Hepatic stellate cell (primary cell): ENCODE measurements around the gene TMPRSS4.

Source experiments
- DNase-seq: peaks from one replicate; pipeline ENCODE4 v3.0.0; 2011; ENCODE audit warnings: low spot score

Gene TMPRSS4

DNA sequence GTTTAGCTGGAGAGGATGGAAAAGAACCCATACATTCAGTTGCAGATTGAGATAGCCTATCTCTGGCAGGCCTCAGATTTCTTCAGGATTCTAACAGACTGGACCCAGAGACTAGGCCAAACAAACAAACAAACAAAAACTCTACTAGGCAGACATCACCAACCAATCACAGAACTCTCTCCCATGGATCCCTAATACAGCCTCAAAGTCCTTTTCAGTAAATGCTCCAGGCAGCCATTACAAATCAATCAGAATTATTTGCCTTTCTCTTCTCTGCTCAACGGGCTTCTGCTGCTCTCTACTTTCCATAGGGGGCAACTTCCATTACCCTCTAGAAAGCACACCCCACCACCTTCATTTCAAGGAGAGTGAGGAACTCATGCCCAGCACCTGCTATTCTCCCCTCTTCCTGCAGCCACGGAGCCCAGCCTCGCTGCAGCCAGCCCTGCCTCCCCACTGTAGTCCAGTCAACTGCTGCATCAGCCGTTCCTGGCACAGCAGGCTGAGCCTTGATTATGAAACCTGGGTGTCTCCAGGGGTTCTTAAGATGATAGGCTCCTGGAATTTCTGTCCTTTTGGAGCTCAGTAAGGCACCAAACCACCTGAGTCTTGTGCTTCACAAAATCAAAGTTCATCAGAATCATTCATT lies 28.9 kb downstream of the TMPRSS4 start:
- no peak for DNase-seq

DNA sequence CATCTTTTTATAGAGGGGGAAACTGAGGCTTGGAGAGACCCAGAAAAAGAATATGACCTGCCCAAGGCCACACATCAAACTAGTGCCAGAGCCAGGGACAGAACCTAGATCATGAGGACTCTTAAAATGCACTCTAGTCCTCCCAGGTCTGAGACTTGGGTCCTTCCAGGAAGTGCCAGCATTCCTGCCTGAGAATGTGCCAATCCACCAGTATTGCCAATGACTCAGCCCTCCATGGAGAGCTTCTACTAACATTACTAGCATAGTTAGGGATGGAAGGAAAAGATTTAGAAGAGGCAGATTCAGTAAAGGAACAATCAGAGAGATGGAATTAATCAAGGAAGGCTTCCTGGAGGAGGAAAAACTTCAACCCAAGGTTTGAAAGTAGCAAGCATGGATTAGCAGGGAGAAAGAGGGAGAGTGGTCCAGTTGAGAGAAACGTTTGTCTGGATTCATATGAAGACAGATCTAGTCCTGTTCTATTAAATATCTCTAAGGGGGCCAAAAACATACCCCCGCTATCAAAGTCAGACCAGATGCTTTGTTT lies 30.0 kb downstream of the TMPRSS4 start:
- DNase-seq = no peak

DNA sequence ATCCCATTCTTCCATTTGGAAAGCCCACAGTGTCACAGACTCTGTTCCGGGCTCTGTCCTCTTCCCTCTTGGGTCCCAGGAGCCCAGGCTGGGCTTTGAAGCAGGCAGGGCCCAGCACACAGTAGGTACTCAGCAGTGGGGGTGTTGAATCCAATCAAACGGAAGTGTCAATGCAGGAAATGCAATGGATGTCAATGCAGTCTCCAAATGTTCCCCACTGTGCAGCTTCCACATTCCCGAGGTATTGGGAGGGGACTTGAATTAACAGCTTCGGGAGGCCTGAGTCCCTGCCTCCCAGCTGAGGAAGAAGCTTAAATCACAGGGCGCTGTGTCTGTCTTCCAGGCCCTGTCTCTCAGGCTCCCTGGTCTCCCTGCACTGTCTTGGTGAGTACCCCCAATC lies 31.6 kb downstream of the TMPRSS4 start:
- DNase-seq = no peak

DNA sequence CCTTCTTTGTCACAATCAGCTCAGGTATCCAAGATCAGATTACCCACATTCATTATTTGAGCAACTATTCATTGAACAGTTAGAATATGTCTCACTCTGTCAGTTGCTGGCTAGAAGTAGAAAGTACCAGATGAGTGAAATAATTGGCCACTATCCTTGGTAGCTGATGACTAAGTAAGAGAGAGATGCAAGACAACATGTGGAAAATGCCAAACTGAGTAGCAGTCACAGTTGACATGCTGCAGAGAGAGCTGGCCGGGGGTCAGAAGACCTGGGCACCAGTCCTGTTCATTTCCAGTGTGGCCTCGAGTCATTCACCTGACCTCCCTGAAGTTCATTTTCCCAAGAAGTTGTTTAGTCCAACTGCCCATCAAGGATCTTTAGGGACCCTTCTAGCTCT lies 32.4 kb downstream of the TMPRSS4 start:
- no peak for DNase-seq

DNA sequence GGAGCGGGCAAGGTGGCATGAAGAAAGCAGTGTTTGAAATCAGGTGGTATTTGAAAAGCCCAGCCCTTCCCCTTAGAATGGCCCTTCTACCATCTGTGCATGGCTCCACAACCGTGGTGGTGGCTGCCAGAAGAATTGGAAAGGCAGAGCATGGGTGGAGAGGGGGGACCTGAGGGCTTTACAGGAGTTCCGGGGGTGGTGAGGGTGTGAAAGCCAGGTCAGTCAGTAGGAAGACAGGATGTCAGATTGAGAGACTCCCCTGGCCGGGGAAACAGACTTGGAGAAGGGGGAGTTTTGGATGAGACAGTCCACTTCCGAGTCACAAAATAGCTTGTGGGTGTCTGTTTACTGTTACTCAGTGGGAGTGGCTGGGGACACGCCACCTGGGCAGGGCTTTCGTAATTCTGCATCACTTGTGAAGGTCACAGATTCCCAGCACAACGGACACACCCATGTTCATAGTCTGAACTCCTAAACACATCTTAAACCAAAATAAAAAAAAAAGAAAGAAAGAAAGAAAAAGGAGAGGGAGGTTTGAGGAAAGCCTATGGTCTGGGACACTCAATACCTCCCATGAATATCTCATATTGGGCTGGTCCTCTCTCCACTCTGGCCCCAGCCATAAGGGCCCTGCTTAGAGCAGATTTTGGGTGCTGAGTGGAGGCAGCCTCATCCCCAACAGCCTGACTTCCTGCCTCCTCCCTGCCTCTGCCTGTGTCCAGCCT lies 34.3 kb downstream of the TMPRSS4 start:
- DNase-seq = no peak

DNA sequence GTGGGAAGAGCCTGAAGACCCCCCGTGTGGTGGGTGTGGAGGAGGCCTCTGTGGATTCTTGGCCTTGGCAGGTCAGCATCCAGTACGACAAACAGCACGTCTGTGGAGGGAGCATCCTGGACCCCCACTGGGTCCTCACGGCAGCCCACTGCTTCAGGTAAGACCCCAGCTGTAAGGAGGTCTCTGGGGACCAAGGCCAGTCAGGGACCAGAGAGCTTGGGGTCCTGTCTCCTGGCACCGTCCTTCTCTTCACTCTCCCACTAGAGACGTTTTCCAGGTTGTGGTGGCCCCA lies 34.8 kb downstream of the TMPRSS4 start:
- no peak for DNase-seq

DNA sequence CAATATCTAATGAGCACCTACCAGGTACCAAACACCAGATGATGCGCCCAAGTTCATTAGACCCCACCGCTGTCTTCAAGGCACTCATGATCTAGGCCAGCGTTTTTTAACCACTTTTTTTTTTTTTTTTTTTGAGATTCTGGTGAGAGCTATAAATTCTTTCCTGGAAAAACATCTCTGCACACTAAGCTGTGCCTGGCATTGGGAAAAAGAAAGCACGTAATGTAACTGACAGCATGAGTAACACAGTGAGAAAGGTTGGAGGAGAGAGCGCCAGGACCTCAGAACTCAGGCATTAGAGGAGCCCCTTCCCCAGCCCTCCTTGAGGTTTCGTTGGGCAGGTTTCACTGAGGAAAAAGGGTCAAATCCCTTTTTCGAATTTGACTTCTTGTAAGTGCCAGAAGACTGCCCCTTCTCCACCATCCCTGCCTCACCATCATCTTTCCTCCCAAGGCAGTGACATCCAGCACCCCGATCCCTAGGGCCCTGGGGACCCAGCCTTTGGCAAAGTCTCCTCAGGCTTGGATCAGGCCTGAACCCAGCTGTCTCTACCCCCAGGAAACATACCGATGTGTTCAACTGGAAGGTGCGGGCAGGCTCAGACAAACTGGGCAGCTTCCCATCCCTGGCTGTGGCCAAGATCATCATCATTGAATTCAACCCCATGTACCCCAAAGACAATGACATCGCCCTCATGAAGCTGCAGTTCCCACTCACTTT lies 36.0 kb downstream of the TMPRSS4 start:
- no peak for DNase-seq

DNA sequence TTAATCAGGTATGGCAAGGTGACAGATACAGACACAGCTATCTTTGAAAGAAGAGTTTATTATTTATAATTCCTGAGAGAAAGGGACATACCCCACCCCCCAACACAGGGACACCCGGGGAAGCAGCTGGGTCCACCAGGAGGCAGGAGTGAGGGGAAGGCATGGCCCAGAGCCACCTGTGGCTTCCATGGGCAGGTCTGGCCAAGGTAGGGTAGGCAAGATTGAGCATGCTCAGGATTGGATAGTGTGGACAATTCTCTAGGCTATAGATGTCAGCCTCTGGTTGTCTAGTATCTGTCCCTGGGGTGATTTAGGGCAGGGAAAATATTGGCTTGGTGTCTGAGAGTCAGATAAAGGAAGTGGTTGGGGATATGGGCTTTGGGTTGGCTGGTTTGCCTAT lies 37.4 kb downstream of the TMPRSS4 start:
- DNase-seq = no peak

DNA sequence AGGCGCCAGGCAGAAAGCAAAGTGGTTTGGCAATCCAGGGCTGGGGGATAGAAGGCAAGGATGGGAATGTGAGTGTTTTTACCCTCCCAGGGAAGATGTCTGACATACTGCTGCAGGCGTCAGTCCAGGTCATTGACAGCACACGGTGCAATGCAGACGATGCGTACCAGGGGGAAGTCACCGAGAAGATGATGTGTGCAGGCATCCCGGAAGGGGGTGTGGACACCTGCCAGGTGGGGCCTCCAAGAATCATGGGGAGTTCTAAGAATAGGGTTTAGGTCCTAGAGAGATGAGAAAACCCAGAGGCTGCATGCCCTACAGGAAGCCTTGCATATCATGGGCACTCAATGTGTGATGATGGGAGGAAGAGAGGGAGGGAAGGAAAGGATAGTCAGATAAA lies 38.2 kb downstream of the TMPRSS4 start:
- DNase-seq = no peak

DNA sequence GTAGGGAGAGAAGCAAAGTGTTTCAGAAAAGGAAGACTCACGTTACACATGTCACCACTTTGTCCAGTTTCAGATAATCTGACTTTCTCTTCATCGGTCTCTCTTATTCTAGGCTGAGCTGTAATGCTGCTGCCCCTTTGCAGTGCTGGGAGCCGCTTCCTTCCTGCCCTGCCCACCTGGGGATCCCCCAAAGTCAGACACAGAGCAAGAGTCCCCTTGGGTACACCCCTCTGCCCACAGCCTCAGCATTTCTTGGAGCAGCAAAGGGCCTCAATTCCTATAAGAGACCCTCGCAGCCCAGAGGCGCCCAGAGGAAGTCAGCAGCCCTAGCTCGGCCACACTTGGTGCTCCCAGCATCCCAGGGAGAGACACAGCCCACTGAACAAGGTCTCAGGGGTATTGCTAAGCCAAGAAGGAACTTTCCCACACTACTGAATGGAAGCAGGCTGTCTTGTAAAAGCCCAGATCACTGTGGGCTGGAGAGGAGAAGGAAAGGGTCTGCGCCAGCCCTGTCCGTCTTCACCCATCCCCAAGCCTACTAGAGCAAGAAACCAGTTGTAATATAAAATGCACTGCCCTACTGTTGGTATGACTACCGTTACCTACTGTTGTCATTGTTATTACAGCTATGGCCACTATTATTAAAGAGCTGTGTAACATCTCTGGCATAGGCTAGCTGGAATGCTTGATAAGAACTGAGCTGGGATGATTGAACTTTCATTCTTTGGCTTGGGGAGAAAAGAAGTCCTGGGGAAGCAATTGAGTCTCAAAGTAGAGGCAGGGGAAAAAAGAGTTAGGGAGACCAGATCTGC lies 41.1 kb downstream of the TMPRSS4 start:
- no peak for DNase-seq

DNA sequence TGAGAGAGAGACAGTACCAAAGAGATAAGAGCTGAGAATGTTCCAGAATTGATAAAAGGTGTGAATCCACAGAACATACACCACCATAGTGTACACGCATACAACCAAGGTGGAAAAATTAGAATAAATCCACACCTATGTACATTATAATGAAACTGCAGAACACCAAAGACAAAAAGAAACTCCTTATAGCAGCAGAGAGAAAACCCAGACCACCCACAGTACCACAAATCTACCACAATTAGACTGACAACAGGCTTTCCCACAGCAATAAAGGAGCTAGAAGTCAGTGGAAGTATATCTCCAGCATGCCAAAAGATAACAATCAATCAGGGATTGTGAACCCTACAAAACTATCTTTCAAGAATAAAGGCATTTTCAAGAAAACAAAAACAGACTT lies 43.9 kb downstream of the TMPRSS4 start:
- no peak for DNase-seq

DNA sequence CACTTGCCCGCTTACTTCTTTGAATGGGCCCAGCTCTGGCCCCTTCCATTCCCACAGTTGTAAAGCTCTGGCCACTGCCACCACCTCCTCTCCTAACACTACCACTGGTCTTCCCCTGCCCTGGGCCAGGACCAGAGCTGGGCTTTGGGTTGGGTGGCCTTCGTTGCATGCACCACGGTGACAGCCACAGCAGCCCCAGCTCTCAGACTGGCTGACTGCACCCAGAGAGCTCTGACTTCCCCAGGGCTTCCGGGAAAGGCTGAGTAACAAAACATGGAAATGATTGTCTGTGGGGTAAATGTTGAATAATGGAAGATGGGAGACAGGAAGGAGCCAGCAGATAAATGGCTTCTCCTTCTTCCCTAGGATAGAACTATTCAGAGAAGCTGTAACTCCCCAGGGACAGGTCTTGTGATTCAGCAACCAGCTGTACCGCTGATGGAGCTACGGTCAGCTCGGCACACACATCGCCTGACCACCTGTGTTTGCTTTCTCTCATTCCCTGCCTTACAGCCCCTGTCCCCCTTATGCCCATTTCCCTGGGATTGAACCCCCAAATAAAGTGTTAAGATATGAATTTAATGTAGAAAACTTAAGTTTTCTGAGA lies 48.2 kb downstream of the TMPRSS4 start:
- DNase-seq = no peak

DNA sequence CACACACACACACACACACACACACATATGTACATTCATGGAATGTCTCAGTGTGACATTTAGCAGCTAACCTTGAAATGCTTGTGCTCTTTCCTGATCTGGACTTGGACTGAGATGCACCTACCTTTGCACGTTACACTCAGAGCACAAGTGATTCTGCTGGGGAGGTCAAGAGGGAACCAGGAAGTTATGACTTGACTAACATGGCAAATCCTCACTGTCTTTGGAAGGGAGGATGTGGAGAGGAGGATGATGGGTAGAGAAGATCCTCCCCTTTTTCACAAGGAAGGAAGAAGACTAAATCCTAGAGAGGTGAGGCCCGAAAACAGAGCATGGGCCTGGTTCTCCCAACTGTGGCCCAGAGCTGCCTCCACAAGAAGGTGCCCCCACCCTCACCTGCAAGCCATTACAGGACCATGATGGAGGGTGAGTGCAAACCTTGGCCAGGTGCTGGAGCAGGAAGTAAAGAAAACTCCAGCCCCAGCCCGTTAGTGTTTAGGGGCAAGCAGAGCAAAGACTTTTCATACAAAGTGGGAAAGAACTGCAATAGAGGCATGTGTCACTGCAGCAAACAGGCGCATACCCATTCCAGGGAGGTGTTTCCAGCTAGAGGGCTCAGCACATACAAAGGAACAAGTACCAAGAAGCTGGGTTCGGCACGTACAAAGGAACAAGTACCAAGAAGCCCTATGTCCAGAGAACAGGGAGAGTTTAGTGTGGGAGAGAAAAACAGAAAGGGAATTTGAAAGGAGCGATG lies 49.4 kb downstream of the TMPRSS4 start:
- DNase-seq = no peak

DNA sequence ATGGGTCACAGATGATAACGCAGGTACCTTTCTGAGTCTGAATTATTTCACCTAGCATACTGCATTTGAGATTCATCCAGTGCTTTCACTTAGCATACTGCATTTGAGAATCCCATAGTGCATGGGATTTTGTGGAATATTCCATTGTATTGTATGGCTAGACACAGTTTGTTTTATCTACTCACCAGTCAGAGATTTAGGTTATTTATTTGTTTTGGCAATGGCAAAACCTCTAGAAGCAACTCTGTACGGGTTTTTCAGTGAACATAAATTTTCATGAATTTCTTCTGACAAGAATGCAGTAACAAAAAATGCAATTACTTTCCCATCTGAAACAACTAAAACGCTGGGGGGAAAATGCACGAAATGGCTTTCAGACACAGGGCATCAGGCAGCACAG lies 51.4 kb downstream of the TMPRSS4 start:
- DNase-seq = no peak

DNA sequence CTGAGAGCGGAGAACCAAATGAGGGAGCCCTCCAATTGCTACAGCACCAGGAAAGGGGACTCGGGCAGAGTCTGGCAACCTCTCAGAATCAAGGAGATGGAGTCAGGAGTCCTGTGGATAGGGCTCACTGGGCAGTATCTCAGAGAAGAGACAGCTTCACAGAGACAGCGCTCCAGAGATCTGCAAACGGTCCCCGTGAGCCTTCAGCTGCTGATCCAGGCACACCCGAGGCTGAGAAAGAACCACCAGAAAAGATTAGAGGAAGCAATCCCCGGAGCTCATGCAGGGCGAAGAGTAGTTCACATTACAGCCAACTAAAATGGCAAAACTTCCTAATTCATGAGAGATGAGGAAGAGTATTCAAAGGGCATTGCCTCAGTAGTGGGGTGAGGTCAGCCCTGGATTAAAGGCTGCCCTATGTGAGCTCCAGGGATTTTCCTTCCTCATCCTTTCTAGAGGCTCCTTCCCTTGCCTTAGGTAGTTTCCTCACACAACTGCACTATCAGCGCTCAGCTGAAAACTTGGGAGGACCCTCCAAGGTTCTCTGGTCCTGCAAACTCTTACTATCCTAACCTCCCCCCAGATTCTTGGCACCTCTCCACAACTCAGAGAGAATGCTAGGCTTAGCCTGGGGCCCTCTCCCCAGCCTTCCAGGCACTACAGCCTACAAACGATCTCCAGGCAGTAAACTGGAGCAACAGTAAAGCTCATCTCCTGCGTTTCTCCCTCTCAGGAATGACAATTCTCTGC lies 52.0 kb downstream of the TMPRSS4 start:
- no peak for DNase-seq

DNA sequence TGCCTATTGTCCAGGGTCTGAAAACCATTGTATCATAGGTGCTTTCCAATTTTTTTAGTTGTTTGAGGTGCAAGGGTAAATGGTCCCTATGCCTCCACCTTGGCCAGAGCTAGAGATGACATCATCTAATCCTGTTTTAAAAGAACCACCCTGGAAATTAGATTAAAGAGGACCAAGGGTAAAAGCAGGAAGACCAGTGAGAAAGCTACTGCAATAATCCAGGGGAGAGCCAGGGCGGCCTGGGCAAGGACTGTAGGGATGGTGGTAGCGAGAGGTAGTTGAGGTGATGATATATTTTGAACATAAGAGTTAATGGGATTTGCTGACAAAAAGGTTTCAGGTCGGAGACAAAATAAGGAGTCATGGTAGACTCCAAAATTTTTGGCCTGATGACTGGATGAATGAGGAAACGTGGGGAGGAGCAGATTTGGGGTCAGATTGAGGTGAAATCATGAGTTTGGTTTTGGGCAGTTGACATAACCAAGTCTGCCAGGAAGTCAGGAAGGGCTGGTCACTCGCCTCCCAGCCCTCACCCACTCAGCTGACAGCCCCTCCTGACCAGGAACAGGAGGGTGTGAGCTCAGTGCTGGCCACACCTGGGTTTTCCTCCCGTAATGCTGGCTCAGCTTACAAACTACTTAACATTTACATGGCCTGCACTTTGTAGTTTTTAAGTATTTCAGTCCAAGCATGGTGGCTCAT lies 52.7 kb downstream of the TMPRSS4 start:
- DNase-seq = no peak

DNA sequence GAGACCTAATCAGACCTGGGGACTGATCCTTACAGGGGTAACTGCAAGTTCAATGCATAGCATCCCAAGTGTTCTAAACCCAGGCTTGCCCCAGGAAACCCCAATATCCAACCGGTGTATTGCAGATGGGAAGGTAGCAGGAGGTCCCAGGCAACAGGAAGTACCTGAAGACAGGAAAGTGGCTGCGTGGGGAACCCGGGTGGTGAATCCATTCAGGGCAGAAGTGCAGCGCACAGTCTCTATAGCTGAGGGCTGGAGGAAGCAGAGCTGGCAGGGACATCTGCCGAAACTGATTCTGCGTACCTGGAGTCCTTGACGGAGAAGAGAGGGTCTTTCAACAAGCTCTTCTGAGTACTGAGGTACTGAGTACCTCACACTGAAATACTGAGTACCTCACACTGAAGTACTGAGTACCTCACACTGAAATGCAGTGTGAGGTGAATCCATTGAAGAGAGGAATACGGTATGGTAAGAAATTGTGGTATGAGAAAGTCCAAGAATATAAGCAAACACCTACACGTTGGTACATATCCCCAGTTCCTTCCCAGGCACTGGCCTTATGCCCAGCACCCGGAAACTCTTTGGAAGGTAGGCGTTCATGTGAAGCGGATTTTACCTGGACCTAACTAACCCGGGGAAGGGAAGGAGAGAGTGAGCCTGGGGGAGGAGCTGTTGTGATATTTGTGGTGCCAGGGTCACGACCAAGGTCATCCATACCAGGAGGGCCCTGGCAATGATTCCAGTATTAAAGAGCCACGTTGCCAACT lies 55.7 kb downstream of the TMPRSS4 start:
- DNase-seq = no peak

DNA sequence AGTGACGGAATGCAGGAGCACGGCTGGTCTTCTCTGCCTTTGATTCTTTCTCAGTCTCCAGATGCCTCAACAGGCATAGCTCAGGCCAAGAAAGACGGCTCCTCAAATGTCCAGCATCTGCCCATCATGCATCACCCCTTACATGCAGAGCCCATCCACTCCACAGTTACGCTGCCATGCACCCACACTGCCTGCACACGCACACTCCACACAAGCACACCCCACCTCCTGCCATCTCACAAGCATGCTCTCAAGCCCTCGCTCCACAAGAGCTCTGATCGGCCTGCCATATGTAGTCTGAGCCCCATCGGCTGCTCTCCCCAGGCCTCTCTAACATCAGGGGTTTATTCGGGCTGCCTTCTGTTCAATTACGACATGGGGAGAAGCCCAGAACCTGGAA lies 56.9 kb downstream of the TMPRSS4 start:
- DNase-seq = no peak
